Breast epithelium (tissue), 3 donors: ENCODE measurements around the gene TLL2.

Experiments
- CTCF ChIP-seq, 3 donors: fragments of 450-650 bp; IDR thresholded peaks; one replicate each; pipeline ENCODE4 v1.5.1; 2016 to 2017; ENCODE audit warnings: antibody characterized with exemption in 3 of 3, mild to moderate bottlenecking in 3 of 3, moderate library complexity in 3 of 3
- POLR2A ChIP-seq: fragments of 450-650 bp; IDR thresholded peaks from one replicate; pipeline ENCODE4 v1.6.1; 2016; ENCODE audit warnings: antibody characterized with exemption, mild to moderate bottlenecking, moderate library complexity

GRCh38 chr10:96513305-96513697 is 425 bp downstream of the TLL2 start:
- TF ChIP-seq CTCF (IDR thresholded peaks at IDR 0.05) (no peak), POLR2A (no peak)
